Fibroblast of lung (primary cell): Measurements from ENCODE around the gene SORCS3. TPM values are rescaled to one million over a fixed set of nuclear protein-coding genes. Genes with fewer than 3 reads are reported as not detected.

Source experiments
- DNase-seq, 2 donors: peaks; one replicate each; pipeline versions ENCODE4 v3.0.0 to v3.0.0-alpha.2; 2010; ENCODE audit warnings: low read depth in 2 of 2
- H2AFZ ChIP-seq: 2 replicates; pipeline ENCODE4 v1.5.1; 2012; ENCODE audit warnings: low read length, control low read depth, inconsistent platforms
- H3K27ac ChIP-seq: 2 replicates; pipeline ENCODE4 v1.5.1; 2011; ENCODE audit warnings: low read length, control low read depth; ENCODE audit not compliant: insufficient read depth
- H3K27me3 ChIP-seq: 2 replicates; pipeline ENCODE4 v1.5.1; 2011; ENCODE audit warnings: mild to moderate bottlenecking, low read length; ENCODE audit not compliant: control insufficient read depth, insufficient read depth
- H3K36me3 ChIP-seq: 2 replicates; pipeline ENCODE4 v1.5.1; 2011; ENCODE audit warnings: low read length; ENCODE audit not compliant: control insufficient read depth, insufficient read depth
- H3K4me1 ChIP-seq: 2 replicates; pipeline ENCODE4 v1.5.1; 2011; ENCODE audit warnings: low read length; ENCODE audit not compliant: control insufficient read depth, insufficient read depth; ENCODE audit errors: extremely low read depth
- H3K4me2 ChIP-seq: 2 replicates; pipeline ENCODE4 v1.5.1; 2011; ENCODE audit warnings: low read length, control low read depth; ENCODE audit not compliant: insufficient read depth; ENCODE audit errors: extremely low read depth
- H3K4me3 ChIP-seq, 4 experiments: fragments of 200-600 bp in 1 of 4; sonication (generic) in 1 of 4; replicated peaks in 1 of 4; 2 replicates each; pipeline ENCODE4 v1.5.1; 2011 to 2016; ENCODE audit warnings: low read length in 4 of 4, low read depth in 3 of 4, mild to moderate bottlenecking in 3 of 4, control low read depth in 2 of 4, inconsistent platforms in 1 of 4, mixed read lengths in 1 of 4; ENCODE audit not compliant: insufficient read depth in 1 of 4; ENCODE audit errors: control extremely low read depth in 1 of 4
- H3K79me2 ChIP-seq: 2 replicates; pipeline ENCODE4 v1.5.1; 2012; ENCODE audit warnings: mild to moderate bottlenecking, low read length, inconsistent platforms; ENCODE audit not compliant: control insufficient read depth, insufficient read depth
- H3K9ac ChIP-seq: 2 replicates; pipeline ENCODE4 v1.5.1; 2011; ENCODE audit warnings: mild to moderate bottlenecking, low read length, control low read depth; ENCODE audit not compliant: insufficient read depth
- H3K9me3 ChIP-seq: 2 replicates; pipeline ENCODE4 v1.5.1; 2012; ENCODE audit warnings: low read depth, low read length; ENCODE audit not compliant: control insufficient read depth, insufficient read depth
- H4K20me1 ChIP-seq: 2 replicates; pipeline ENCODE4 v1.5.1; 2011; ENCODE audit warnings: low read length; ENCODE audit not compliant: control insufficient read depth, insufficient read depth; ENCODE audit errors: extremely low read depth
- CTCF ChIP-seq, 2 donors: IDR thresholded peaks in 1 of 2; conservative IDR thresholded peaks in 1 of 2; 1 replicate in 1 of 2; 2 replicates in 1 of 2; pipeline ENCODE4 v1.5.1; 2011 to 2012; ENCODE audit warnings: low read length in 2 of 2, control low read depth in 1 of 2, inconsistent platforms in 1 of 2, low read depth in 1 of 2, mild to moderate bottlenecking in 1 of 2
- EZH2 ChIP-seq: IDR thresholded peaks from 2 replicates; pipeline ENCODE4 v1.5.1; 2012; ENCODE audit warnings: low read length, control low read depth, mild to moderate bottlenecking; ENCODE audit errors: missing control alignments
- polyA plus RNA-seq, 2 donors: library from polyadenylated mRNA; depleted of rRNA in 1 of 2; stranded (reverse) in 1 of 2; unstranded in 1 of 2; fragments of >200 nt; gene quantifications; 2 replicates each; pipeline ENCODE4 v1.2.1, GENCODE V29; 2011 to 2012; ENCODE audit warnings: missing spikeins in 1 of 2
- total RNA-seq: library from RNA; depleted of rRNA; stranded (reverse); fragments of >200 nt; gene quantifications from 2 replicates; pipeline ENCODE4 v1.2.1, GENCODE V29; 2014

Gene SORCS3
- total and polyA plus RNA-seq, 2 donors (not counting 1 experiment from before 2014, with no cell fraction given), result not detected

- Histone ChIP-seq H3K4me2 (no peak overlapping the region), H3K9ac (no peak overlapping the region), H3K27ac (no peak overlapping the region), H3K27me3 (no peaks in the 10 kb centered on the region), H3K79me2 (no peaks in the 10 kb centered on the region), H3K9me3 (no peaks in the 10 kb centered on the region), H3K36me3 (no peaks in the 10 kb centered on the region), H3K4me3 (no peak overlapping the region), H4K20me1 (no peaks in the 10 kb centered on the region), H3K4me1 (no peaks in the 10 kb centered on the region), H2AFZ (no peak overlapping the region)
- no peak for TF ChIP-seq CTCF (conservative IDR thresholded peaks at IDR 0.05 in 1 of 2, IDR thresholded peaks at IDR 0.05 in 1 of 2; ENCODE audit: low read depth in 1 of 2, low read length in 2 of 2)
- no peak for TF ChIP-seq EZH2
- no peak for DNase-seq
Measured at GRCh38 chr10:104665174-104665573, 24.1 kb downstream of the SORCS3 start.

- Histone ChIP-seq H2AFZ (no peak overlapping the region), H3K4me2 (no peak overlapping the region), H3K4me1 (no peaks in the 10 kb centered on the region), H3K36me3 (no peaks in the 10 kb centered on the region), H3K9ac (no peak overlapping the region), H3K27ac (no peak overlapping the region), H3K27me3 (no peaks in the 10 kb centered on the region), H3K9me3 (no peaks in the 10 kb centered on the region), H4K20me1 (no peaks in the 10 kb centered on the region), H3K79me2 (no peaks in the 10 kb centered on the region), H3K4me3 (no peak overlapping the region)
- TF ChIP-seq EZH2, result no peak
- no peak for DNase-seq
Measured at GRCh38 chr10:104666106-104666505, 25.0 kb downstream of the SORCS3 start.

- H3K79me2 ChIP-seq, result no peaks in the 10 kb centered on the region
- no peak overlapping the region for H2AFZ ChIP-seq
- H3K36me3 ChIP-seq, result no peaks in the 10 kb centered on the region
- no peak overlapping the region for H3K4me2 ChIP-seq
- no peak for TF ChIP-seq CTCF (conservative IDR thresholded peaks at IDR 0.05 in 1 of 2, IDR thresholded peaks at IDR 0.05 in 1 of 2; ENCODE audit: low read depth in 1 of 2, low read length in 2 of 2)
- no peak for TF ChIP-seq EZH2
- H3K9ac ChIP-seq, result no peak overlapping the region
- DNase-seq, result no peak
- H3K4me1 ChIP-seq, result no peaks in the 10 kb centered on the region
- H4K20me1 ChIP-seq, result no peaks in the 10 kb centered on the region
- no peak overlapping the region for H3K4me3 ChIP-seq
- no peaks in the 10 kb centered on the region for H3K9me3 ChIP-seq
- H3K27me3 ChIP-seq, result no peaks in the 10 kb centered on the region
- H3K27ac ChIP-seq, result no peak overlapping the region
Measured at GRCh38 chr10:104676874-104677273, 35.8 kb downstream of the SORCS3 start.
